ENCODE data around the gene FHL1.
A peak's percentile ranks its signal among the peaks of the same experiment; 100 is the strongest.

FHL1 gene

GRCh38 chrX:136196691-136197155 is 49.4 kb downstream of the FHL1 start:
- Histone ChIP-seq H3K36me3 (no peaks in the 10 kb centered on the region), H3K27me3 (no peaks in the 10 kb centered on the region), H3K4me1 (peaks cover 0 to 68% (median 20%) of the 10 kb centered on the region in 4 donors), H3K27ac (peak overlapping the region; percentile 78 to 81), H3K4me3 (peak overlapping the region; percentile 48 to 49), H3K9me3 (no peaks in the 10 kb centered on the region)
- TF ChIP-seq CTCF (IDR thresholded peaks at IDR 0.05), result no peak
- intact Hi-C loops (cut with DNase I; ENCODE audit: low total_unique reads), result no loop called here
- DNase-seq, result no peak

GRCh38 chrX:136198010-136198409 is 50.7 kb downstream of the FHL1 start:
- Histone ChIP-seq H3K36me3 (no peaks in the 10 kb centered on the region), H3K27ac (peak overlapping the region; percentile 78 to 81), H3K27me3 (no peaks in the 10 kb centered on the region), H3K4me3 (peak overlapping the region; percentile 48 to 49), H3K4me1 (peaks cover 0 to 66% (median 21%) of the 10 kb centered on the region in 4 donors), H3K9me3 (no peaks in the 10 kb centered on the region)
- DNase-seq, result no peak
- no peak for TF ChIP-seq CTCF (IDR thresholded peaks at IDR 0.05)
- intact Hi-C loops (cut with DNase I; ENCODE audit: low total_unique reads), result no loop called here

GRCh38 chrX:136198678-136199243 is 51.4 kb downstream of the FHL1 start:
- no peaks in the 10 kb centered on the region for H3K9me3 ChIP-seq
- H3K4me3 ChIP-seq, result peak overlapping the region; percentile 48 to 49
- intact Hi-C loops (cut with DNase I; ENCODE audit: low total_unique reads), result no loop called here
- DNase-seq, result no peak
- H3K27me3 ChIP-seq, result no peaks in the 10 kb centered on the region
- H3K27ac ChIP-seq, result peak overlapping the region; percentile 78 to 81
- TF ChIP-seq CTCF (IDR thresholded peaks at IDR 0.05), result no peak
- peaks cover 0 to 66% (median 16%) of the 10 kb centered on the region in 4 donors for H3K4me1 ChIP-seq
- H3K36me3 ChIP-seq, result no peaks in the 10 kb centered on the region

- DNase-seq, result no peak
- Histone ChIP-seq H3K9me3 (no peaks in the 10 kb centered on the region), H3K4me1 (peaks cover 0 to 66% (median 20%) of the 10 kb centered on the region in 4 donors), H3K4me3 (peak overlapping the region; percentile 48 to 49), H3K36me3 (no peaks in the 10 kb centered on the region), H3K27ac (peak overlapping the region; percentile 78 to 81), H3K27me3 (no peaks in the 10 kb centered on the region)
- no peak for TF ChIP-seq CTCF (IDR thresholded peaks at IDR 0.05)
- intact Hi-C loops (cut with DNase I; ENCODE audit: low total_unique reads), result no loop called here
These were observed 52.0 kb downstream of the FHL1 start for GRCh38 chrX:136199365-136199764.

- intact Hi-C loops (cut with DNase I; ENCODE audit: low total_unique reads), result no loop called here
- peak overlapping the region; percentile 78 to 81 for H3K27ac ChIP-seq
- H3K9me3 ChIP-seq, result no peaks in the 10 kb centered on the region
- no peaks in the 10 kb centered on the region for H3K36me3 ChIP-seq
- TF ChIP-seq CTCF (IDR thresholded peaks at IDR 0.05), result peak in 1 of 2 experiments; percentile 29
- no peak for DNase-seq
- peaks cover 0 to 66% (median 24%) of the 10 kb centered on the region in 4 donors for H3K4me1 ChIP-seq
- peak overlapping the region; percentile 48 to 49 for H3K4me3 ChIP-seq
- H3K27me3 ChIP-seq, result no peaks in the 10 kb centered on the region
These were observed 53.1 kb downstream of the FHL1 start for GRCh38 chrX:136200466-136200865.
